Activated naive CD4-positive, alpha-beta T cell treated with anti-CD3 and anti-CD28 coated beads, Interleukin-2, amount 50 U/mL, for 24 hours (primary cell): Measurements from ENCODE around the gene NOX3.
"Not testable (repeated sequence)": the region's sequence is repeated elsewhere in the genome, so short reads cannot be mapped to it uniquely, and the experiment has no call there.

ENCODE experiments used
- H3K27ac Mint-ChIP-seq: one replicate; pipeline ENCODE4 v1.8.0; 2021; ENCODE audit warnings: mild to moderate bottlenecking, mixed read lengths
- H3K27me3 Mint-ChIP-seq: one replicate; pipeline ENCODE4 v1.8.0; 2021; ENCODE audit warnings: mixed read lengths
- H3K36me3 Mint-ChIP-seq: one replicate; pipeline ENCODE4 v1.8.0; 2021; ENCODE audit warnings: mixed read lengths
- H3K4me1 Mint-ChIP-seq: one replicate; pipeline ENCODE4 v1.8.0; 2021; ENCODE audit warnings: mixed read lengths
- H3K4me3 Mint-ChIP-seq: one replicate; pipeline ENCODE4 v1.8.0; 2021; ENCODE audit warnings: mild to moderate bottlenecking, mixed read lengths
- H3K9me3 Mint-ChIP-seq: one replicate; pipeline ENCODE4 v1.8.0; 2021; ENCODE audit warnings: mixed read lengths

Gene NOX3

GRCh38 chr6:155380666-155381332, 74.8 kb downstream of the NOX3 start:
- Mint-ChIP-seq H3K4me1 (peaks cover 7% of the 10 kb centered on the region), H3K27me3 (no peaks in the 10 kb centered on the region), H3K9me3 (no peaks in the 10 kb centered on the region), H3K27ac (no peak overlapping the region), H3K36me3 (no peaks in the 10 kb centered on the region), H3K4me3 (no peak overlapping the region)

- Mint-ChIP-seq H3K27me3 (no peaks in the 10 kb centered on the region), H3K27ac (no peak overlapping the region), H3K36me3 (no peaks in the 10 kb centered on the region), H3K4me1 (peaks cover 7% of the 10 kb centered on the region), H3K4me3 (no peak overlapping the region), H3K9me3 (no peaks in the 10 kb centered on the region)
Observed at GRCh38 chr6:155378724-155379123, 76.9 kb downstream of the NOX3 start.

DNA sequence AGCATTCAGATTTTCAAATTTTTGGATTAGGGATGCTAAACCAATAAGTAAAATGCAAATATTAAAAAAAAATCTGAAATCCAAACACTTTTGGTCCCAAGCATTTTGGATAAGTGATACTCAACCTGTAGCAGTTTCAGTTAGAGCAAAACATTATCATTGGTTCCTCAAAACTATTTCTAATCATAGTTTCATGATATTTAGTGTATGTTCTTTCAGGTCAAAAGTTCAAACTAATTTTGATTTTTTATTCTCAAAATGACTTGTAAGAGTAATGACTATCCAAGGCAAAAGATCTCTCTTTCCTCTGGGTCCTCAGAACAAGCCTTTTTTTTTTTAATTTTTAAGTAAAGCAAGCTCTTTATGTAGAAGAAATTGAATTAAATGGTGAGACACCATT, 77.4 kb downstream of the NOX3 start:
- Mint-ChIP-seq H3K4me1 (peaks cover 7% of the 10 kb centered on the region), H3K27me3 (no peaks in the 10 kb centered on the region), H3K36me3 (no peaks in the 10 kb centered on the region), H3K4me3 (no peak overlapping the region), H3K9me3 (no peaks in the 10 kb centered on the region), H3K27ac (no peak overlapping the region)

- H3K9me3 Mint-ChIP-seq: no peaks in the 10 kb centered on the region
- no peaks in the 10 kb centered on the region for H3K27me3 Mint-ChIP-seq
- H3K4me3 Mint-ChIP-seq: no peak overlapping the region
- no peak overlapping the region for H3K27ac Mint-ChIP-seq
- peaks cover 7% of the 10 kb centered on the region for H3K4me1 Mint-ChIP-seq
- no peaks in the 10 kb centered on the region for H3K36me3 Mint-ChIP-seq
Observed at GRCh38 chr6:155377061-155377460, 78.6 kb downstream of the NOX3 start.

GRCh38 chr6:155375801-155376200, 79.8 kb downstream of the NOX3 start:
- Mint-ChIP-seq H3K36me3 (no peaks in the 10 kb centered on the region), H3K27ac (no peak overlapping the region), H3K4me1 (no peaks in the 10 kb centered on the region), H3K27me3 (no peaks in the 10 kb centered on the region), H3K9me3 (no peaks in the 10 kb centered on the region), H3K4me3 (no peak overlapping the region)

- no peak overlapping the region for H3K4me3 Mint-ChIP-seq
- H3K4me1 Mint-ChIP-seq: no peaks in the 10 kb centered on the region
- H3K27ac Mint-ChIP-seq: no peak overlapping the region
- H3K9me3 Mint-ChIP-seq: no peaks in the 10 kb centered on the region
- H3K36me3 Mint-ChIP-seq: no peaks in the 10 kb centered on the region
- H3K27me3 Mint-ChIP-seq: no peaks in the 10 kb centered on the region
Observed at GRCh38 chr6:155374681-155375080, 81.0 kb downstream of the NOX3 start.

DNA sequence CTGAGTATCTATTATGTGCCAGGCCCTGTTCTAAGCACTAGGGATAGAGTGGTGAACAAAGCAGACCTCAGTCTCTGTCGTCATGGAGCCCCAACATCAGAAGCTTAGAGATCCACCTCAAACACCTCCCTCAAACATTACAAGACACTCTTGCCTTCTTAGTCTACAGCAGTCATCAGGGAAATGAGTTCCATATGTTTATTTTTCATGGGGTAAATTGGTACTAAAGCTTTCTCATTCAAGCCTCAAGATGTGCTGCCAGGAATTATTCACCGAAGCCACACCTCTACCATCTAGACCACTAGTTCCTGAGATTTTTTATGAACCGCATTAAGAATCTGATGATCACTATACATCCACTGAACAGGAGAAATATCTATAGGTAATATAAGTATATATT, 82.4 kb downstream of the NOX3 start:
- Mint-ChIP-seq H3K27ac (no peak overlapping the region), H3K9me3 (no peaks in the 10 kb centered on the region), H3K4me3 (no peak overlapping the region), H3K27me3 (no peaks in the 10 kb centered on the region), H3K36me3 (no peaks in the 10 kb centered on the region), H3K4me1 (no peaks in the 10 kb centered on the region)

DNA sequence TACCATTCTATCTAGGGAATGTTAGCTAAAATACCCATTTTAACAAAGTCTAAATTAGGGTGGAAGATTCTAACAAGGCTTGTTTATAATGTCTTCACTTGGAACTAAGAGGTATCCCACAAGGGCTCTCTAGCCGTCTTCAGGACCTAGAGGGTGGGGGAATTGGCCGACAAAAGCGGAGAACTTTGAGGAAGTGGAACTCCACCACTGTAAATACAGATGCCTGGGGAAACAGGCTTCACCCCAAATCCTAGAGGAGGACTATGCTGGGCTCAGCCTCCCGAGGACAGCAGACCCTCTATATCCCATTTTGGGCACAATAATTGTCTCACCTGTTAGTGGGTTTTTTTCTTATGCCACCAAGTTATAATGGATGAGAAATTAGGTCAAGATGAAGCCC, 83.4 kb downstream of the NOX3 start:
- Mint-ChIP-seq H3K27ac (no peak overlapping the region), H3K9me3 (no peaks in the 10 kb centered on the region)

DNA sequence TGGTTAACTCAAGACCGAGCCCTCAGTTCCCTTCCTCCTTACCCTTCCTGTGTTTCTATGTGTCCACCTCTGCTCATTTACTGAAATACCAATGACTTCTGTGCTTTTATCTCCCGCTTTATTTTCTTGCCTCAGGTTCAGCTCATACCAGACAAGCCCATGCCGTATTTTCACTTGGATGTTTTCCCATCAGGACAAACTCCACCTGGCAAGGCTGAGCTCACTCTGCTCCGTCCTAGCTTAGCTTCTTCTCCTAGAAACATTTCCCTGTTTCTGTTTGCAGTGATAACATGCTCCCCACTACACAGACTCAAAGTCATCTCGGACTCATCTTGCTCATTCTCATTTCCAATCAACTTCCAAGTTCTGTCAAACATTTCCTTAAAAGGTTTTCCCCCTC, 84.4 kb downstream of the NOX3 start:
- Mint-ChIP-seq H3K4me1 (no peaks in the 10 kb centered on the region), H3K4me3 (no peak overlapping the region), H3K27me3 (no peaks in the 10 kb centered on the region), H3K9me3 (no peaks in the 10 kb centered on the region), H3K27ac (no peak overlapping the region), H3K36me3 (no peaks in the 10 kb centered on the region)

More for the DNA sequence above, 83.4 kb downstream of the NOX3 start:
- no peaks in the 10 kb centered on the region for H3K4me1 Mint-ChIP-seq
- no peaks in the 10 kb centered on the region for H3K36me3 Mint-ChIP-seq
- no peaks in the 10 kb centered on the region for H3K27me3 Mint-ChIP-seq
- no peak overlapping the region for H3K4me3 Mint-ChIP-seq

DNA sequence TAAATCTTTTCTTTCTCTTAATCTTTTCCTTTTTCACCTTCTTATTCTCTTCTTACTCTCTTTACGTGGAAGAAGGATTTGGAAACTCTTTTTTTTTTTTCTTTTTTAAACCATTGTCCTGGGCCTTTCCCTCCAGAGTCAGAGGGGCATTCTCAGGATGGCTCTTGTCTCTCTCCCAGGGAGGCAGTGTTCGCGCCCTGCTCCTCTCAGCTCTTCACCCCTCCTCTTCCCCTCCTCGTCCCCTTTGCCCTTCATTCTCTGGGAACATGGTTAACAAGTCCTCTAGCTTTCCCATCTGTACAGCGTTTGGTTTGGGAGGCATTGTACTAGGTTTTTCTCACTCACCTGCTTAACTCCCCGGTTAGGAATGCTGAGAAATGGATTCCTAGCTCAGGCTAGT, 89.3 kb downstream of the NOX3 start:
- Mint-ChIP-seq H3K27me3 (no peaks in the 10 kb centered on the region), H3K4me3 (no peak overlapping the region), H3K36me3 (peaks cover 2% of the 10 kb centered on the region), H3K27ac (no peak overlapping the region), H3K9me3 (no peaks in the 10 kb centered on the region), H3K4me1 (no peaks in the 10 kb centered on the region)

DNA sequence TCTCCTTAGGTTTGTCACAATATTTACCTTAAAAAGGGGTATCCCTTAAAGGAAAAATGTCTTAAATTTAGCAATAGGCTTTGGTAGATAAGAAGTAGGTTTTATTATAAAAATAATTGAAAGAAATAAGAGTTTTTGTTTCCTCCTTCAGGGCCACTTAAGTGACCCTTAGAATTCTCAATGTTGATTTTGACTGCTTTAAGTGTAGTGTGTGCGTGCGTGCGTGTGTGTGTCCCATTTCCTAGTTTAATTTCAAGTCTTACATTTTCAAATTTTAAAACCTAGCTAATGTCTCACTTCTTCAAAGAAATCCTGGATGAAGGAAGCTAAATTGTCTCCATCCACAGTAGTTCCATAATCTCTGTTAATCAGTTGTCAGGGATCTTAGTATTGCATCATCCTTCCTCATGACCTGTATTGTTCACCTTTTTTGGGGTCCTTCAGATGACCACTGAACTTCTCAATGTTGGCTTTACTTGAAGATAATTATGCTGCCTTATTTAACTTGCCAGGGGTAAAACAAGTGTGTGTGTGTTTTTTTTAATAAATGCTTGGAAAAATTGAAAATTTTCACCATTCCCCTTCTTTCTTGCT, 90.7 kb downstream of the NOX3 start:
- H3K27ac Mint-ChIP-seq: no peak overlapping the region
- no peaks in the 10 kb centered on the region for H3K4me1 Mint-ChIP-seq
- peaks cover 4% of the 10 kb centered on the region for H3K9me3 Mint-ChIP-seq
- H3K36me3 Mint-ChIP-seq: peaks cover 2% of the 10 kb centered on the region
- no peaks in the 10 kb centered on the region for H3K27me3 Mint-ChIP-seq
- H3K4me3 Mint-ChIP-seq: no peak overlapping the region

- not testable (repeated sequence) for H3K27me3 Mint-ChIP-seq, H3K9me3 Mint-ChIP-seq, H3K4me3 Mint-ChIP-seq, H3K4me1 Mint-ChIP-seq, H3K27ac Mint-ChIP-seq, H3K36me3 Mint-ChIP-seq
Observed at GRCh38 chr6:155364021-155364420, 91.6 kb downstream of the NOX3 start.

DNA sequence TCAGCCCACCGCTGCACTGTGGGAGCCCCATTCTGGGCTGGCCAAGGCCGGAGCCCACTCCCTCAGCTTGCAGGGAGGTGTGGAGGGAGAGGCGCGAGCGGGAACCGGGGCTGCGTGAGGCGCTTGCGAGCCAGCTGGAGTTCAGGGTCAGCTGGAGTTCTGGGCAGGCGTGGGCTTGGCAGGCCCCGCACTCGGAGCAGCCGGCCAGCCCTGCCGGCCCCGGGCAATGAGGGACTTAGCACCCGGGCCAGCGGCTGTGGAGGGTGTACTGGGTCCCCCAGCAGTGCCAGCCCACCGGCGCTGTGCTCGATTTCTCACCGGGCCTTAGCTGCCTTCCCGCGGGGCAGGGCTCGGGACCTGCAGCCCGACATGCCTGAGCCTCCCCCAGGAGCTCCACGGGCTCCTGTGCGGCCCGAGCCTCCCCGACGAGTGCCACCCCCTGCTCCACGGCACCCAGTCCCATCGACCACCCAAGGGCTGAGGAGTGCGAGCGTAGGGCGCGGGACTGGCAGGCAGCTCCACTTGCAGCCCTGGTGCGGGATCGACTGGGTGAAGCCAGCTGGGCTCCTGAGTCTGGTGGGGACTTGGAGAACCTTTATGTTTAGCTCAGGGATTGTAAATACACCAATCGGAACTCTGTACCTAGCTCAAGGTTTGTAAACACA, 92.5 kb downstream of the NOX3 start:
- H3K36me3 Mint-ChIP-seq, H3K27ac Mint-ChIP-seq, H3K9me3 Mint-ChIP-seq, H3K27me3 Mint-ChIP-seq, H3K4me3 Mint-ChIP-seq, H3K4me1 Mint-ChIP-seq: not testable (repeated sequence)

DNA sequence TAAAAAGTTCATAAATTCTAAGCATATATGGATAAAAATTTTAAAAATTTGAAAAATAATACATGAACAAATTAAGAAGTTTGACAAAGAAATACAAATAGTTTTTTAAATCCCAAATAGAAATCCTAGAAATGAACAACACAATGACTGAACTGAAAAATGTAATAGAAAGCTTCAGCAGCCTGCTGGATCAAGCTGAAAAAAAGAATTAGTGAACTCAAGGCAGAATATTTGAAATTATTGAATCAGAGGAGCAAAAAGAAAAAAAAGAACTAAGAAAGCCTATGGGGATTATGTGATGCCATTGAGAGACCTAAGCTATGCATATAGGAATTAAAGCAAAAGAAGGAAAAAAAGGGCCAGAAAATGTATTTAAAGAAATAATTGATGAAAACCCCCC, 101.5 kb downstream of the NOX3 start:
- Mint-ChIP-seq H3K4me1 (no peaks in the 10 kb centered on the region), H3K9me3 (peaks cover 6% of the 10 kb centered on the region), H3K4me3 (no peak overlapping the region), H3K27me3 (peaks cover 4% of the 10 kb centered on the region), H3K36me3 (peaks cover 6% of the 10 kb centered on the region), H3K27ac (no peak overlapping the region)

DNA sequence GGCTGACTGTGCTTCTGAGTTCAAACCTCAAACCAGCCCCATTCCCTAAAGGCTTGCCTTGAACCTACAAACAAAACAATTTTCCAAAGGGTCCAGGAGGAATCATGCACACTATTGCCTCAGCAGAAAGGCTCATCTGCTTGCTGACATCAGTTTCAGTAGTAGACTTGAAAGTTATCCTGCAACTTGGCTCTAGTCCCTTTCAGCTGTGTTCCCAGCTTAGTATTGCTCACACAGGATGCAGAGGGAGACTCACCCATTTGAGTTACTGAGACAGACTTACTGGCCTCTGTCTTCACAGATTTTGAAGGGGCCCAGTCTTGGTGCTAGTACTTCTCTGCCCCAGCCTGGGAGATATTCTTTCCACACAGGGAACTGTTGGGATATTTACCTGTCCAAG, 102.8 kb downstream of the NOX3 start:
- Mint-ChIP-seq H3K9me3 (peaks cover 11% of the 10 kb centered on the region), H3K27me3 (peaks cover 4% of the 10 kb centered on the region), H3K36me3 (peaks cover 9% of the 10 kb centered on the region), H3K27ac (no peak overlapping the region), H3K4me3 (no peak overlapping the region), H3K4me1 (peaks cover 3% of the 10 kb centered on the region)

DNA sequence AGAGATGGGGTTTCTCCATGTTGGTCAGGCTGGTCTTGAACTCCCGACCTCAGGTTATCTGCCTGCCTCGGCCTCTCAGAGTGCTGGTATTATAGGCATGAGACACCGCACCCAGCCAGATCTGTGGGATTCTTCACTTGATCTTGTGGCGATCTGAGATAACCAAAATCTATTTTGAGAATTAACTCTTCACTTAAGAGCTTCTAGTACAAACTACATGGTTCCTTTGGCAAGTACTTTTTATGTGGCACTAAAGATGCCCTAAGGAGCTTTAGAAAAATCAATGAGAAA, 103.6 kb downstream of the NOX3 start:
- no peak overlapping the region for H3K4me3 Mint-ChIP-seq
- no peak overlapping the region for H3K27ac Mint-ChIP-seq
- H3K4me1 Mint-ChIP-seq: peaks cover 4% of the 10 kb centered on the region
- peaks cover 18% of the 10 kb centered on the region for H3K9me3 Mint-ChIP-seq
- peaks cover 4% of the 10 kb centered on the region for H3K27me3 Mint-ChIP-seq
- H3K36me3 Mint-ChIP-seq: peaks cover 11% of the 10 kb centered on the region
